Activated T-helper 1 cell treated with anti-CD3 and anti-CD28 coated beads, Interleukin-12 subunit alpha, Interleukin-12 subunit beta, Interleukin-2, Interleukin-4 antibody, amounts not matched to agents 30 ng/mL and 10 ng/mL and 1 ng/mL, durations not matched to agents 14 hours and 24 hours and 36 hours (primary cell): ENCODE measurements around the gene SGF29. TPM values are rescaled to one million over a fixed set of nuclear protein-coding genes. Genes with fewer than 3 reads are reported as not detected.

Experiments used
- total RNA-seq: library from RNA; stranded (reverse); gene quantifications from 2 replicates; pipeline ENCODE4 v1.2.3, GENCODE V29; 2022

SGF29 gene
- total RNA-seq, 1 donor from 2014 or later, result 38.6 TPM

Other genes starting within 250 kb of the SGF29 start
- 2.6 and 4.1 TPM in 2 replicates for gene NPIPB6, start 190.4 kb upstream of the SGF29 start, total RNA-seq
- 139 and 192 TPM in 2 replicates for gene EIF3CL, start 150.1 kb upstream of the SGF29 start, total RNA-seq
- gene NPIPB7, start 81.6 kb upstream of the SGF29 start, total RNA-seq, result 0.24 TPM in 1 of 2 replicates, not detected in the other
- gene CLN3, start 61.8 kb upstream of the SGF29 start, total RNA-seq, result 27.1 and 28.5 TPM in 2 replicates
- 3.5 and 4.3 TPM in 2 replicates for gene APOBR, start 59.3 kb upstream of the SGF29 start, total RNA-seq
- gene IL27, start 47.1 kb upstream of the SGF29 start, total RNA-seq, result not detected in 2 replicates
- gene NUPR1, start 14.9 kb upstream of the SGF29 start, total RNA-seq, result not detected in 2 replicates
- 0.12 and 0.41 TPM in 2 replicates for gene SULT1A2, start 43.1 kb downstream of the SGF29 start, total RNA-seq
- gene SULT1A1, start 56.1 kb downstream of the SGF29 start, total RNA-seq, result 8.4 and 8.9 TPM in 2 replicates
- 0.70 and 1.2 TPM in 2 replicates for gene NPIPB8, start 84.1 kb downstream of the SGF29 start, total RNA-seq
- gene EIF3C, start 157.5 kb downstream of the SGF29 start, total RNA-seq, result 1,175 and 1,207 TPM in 2 replicates
- gene NPIPB9, start 197.9 kb downstream of the SGF29 start, total RNA-seq, result 2.4 and 5.3 TPM in 2 replicates